Renal cortical epithelial cell (primary cell): ENCODE results near the gene PPP5C. TPM values are rescaled to one million over a fixed set of nuclear protein-coding genes. Genes with fewer than 3 reads are reported as not detected.
"Not testable (repeated sequence)": the region's sequence is repeated elsewhere in the genome, so short reads cannot be mapped to it uniquely, and the experiment has no call there.

Experiments
- DNase-seq: peaks from one replicate; pipeline ENCODE4 v3.0.0-alpha.2; 2011; ENCODE audit warnings: low read depth
- total RNA-seq: library from RNA; depleted of rRNA; stranded (reverse); fragments of >200 nt; gene quantifications from 2 replicates; pipeline ENCODE4 v1.2.3, GENCODE V29; 2014

PPP5C gene
- total RNA-seq, 1 donor from 2014 or later = 64.9 TPM

- DNase-seq = no peak
These were observed 38.7 kb downstream of the PPP5C start for GRCh38 chr19:46385636-46386035.

- no peak for DNase-seq
These were observed 39.3 kb downstream of the PPP5C start for GRCh38 chr19:46386151-46386550.

DNA sequence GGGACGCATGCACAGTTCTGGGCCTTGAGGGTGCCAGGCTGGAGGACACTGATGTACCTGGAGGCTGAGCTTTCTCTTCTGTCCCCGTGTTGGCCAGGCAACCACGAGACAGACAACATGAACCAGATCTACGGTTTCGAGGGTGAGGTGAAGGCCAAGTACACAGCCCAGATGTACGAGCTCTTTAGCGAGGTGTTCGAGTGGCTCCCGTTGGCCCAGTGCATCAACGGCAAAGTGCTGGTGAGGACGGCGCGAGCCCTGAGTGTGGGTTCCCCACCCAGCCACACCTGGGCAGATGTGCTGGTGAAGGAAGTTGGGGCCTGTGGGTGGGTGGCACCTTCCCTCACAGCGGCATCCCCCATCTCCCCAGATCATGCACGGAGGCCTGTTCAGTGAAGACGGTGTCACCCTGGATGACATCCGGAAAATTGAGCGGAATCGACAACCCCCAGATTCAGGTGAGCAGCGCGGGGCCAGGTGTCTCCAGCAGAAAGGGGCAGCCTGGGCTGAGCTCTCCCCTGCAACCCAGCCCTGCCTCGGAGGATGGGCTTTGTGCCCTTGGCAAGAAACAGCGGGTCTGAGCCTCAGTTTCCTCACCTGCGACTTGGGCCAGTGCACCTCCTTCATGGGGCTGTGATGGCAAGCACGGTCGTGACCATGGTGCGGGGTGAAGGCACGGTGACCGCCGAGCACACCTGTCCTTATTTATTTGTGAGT is 40.3 kb downstream of the PPP5C start:
- no peak for DNase-seq

- DNase-seq = no peak
These were observed 40.8 kb downstream of the PPP5C start for GRCh38 chr19:46387713-46388130.

- no peak for DNase-seq
These were observed 41.6 kb downstream of the PPP5C start for GRCh38 chr19:46388311-46389095.

DNA sequence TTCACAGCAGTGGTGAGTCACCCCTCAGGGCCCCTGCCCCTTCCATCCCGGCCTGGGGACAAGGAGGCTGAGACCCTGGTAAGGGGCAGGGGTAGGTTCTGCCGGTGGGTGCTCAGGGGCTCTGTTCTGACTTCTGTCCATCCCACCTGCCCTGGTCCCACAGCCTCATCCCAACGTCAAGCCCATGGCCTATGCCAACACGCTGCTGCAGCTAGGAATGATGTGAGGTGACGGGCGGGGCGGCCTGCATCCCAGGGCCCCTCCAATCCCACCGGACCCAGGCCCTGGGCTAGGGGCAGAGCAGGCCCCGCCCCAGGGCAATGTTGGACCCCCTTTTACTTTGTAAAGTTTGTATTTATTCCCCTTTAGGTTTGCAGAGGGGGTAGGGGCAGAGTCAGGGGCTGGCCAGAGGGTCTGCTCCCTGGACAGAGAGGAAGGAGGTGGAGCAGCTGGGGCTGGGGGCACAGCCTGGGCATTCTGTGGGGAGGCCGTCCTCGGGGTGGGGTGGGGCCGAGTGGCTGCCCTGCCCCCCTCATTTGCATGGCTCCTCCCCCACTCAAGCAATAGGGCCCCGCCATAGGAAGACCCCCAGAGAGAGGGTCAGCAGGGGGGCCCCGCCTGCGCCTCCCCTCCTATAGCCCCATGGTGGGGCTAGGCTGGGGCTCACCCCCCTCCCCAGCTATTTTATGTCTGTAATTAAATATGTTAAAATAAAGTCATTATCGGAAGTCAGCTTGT is 43.4 kb downstream of the PPP5C start:
- no peak for DNase-seq

GRCh38 chr19:46390866-46391265 is 44.0 kb downstream of the PPP5C start:
- DNase-seq = no peak

DNA sequence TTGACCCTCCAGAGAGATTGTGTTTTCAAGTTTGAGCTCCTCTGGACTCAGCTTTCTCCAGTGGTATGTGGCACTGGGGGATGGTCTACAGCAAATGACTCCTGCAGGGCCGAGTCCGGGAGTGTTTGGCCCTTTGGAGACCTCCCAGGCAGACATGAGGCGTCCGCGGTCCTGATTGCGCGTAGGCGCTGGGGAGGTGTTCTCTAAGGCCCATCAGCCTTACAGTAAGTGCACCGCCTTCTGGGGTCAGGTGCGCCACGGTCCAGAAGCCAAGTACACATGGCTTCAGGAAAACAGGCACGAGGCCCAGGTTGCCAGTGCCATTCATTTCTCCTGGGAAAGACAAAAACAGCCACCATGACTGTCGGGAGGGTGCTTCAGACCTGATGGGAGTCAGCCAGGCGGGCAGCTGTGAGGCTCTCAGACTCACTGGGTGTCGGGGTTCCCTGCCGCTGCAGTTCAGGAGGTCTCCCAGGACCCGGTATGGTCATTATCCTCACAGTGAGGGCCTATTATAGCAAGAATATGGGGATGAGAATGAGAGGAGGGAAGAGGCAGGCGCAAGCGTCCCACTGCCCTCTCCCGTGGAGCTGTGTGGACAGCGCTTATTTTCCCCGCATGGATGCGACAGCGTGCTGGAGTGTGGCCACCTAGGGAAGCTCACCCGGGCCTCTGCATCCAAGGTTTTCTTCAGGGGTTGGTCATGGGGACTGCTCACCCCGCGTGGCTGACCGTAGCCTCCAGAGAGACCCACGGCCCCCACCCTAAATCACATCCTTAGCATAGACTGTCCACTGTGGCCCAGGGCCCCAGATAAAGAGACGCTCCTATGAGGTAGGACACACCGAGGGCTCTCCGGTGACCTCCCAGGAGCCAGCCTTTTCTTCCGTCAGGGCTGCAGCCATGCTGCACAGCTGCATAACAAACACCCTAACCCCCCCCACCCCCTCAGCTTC is 44.7 kb downstream of the PPP5C start:
- no peak for DNase-seq

GRCh38 chr19:46392252-46392801 is 45.4 kb downstream of the PPP5C start:
- no peak for DNase-seq

DNA sequence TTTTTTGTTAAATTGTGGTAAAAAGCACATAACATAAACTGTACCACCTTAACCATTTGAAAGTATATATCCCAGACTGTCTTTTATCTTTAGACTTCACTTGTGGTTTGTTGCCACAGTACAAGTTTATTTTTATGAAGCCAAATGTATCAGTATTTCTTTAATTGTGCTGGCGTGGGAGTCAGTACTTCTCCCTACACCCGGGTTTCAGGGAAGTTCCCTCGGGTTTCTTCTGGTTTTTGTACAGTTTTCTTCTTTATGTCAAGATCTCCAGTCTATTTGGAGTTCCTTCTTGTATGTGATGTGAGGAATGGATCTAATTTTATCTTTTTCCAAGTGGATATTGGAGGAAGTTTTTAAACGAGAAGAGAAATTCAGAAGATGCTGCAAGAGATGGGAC is 46.0 kb downstream of the PPP5C start:
- DNase-seq = no peak

DNA sequence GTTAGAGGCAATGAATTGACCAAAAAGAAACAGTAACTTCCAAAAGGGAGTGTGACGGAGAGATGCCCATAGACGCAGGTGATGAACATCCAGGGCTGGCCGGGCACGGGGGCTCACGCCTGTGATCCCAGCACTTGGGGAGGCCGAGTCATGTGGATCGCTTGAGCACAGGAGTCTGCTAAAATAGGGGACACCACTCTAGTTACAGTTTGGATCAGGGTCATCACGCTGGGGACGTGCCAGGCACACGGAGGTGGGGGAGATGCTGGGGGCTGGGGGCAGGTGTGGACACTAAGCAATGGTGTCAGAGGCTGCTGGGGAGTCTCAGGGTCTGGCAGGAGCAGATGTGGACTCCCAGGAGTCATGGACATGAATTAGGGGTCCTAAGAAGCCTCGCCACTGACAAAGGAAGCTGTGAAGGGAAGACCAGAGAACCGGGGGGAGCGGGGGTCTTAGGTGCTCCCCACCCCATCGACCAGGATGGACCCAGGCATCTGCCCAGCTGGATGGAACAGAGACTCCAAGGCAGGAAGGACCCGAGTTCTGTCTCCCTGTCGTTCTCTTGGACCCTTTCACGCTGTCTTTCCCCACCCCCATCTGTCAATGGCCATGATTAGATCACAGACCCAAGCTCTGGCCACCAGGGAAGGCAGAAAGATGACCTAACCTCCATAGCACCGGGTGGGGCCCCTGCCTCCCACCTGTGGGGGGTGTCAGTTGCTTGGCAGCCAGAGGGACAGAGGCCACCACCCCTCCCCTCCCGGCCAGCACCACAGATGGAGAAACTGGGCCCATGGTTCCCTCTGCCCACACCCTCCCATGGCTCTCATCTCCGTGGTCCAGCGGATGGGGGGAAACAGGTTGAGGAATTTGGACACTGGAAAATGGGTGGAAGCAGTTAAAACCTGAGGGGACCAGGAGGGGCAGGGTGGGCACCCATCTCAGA is 46.8 kb downstream of the PPP5C start:
- DNase-seq = no peak

GRCh38 chr19:46394402-46394797 is 47.5 kb downstream of the PPP5C start:
- no peak for DNase-seq

DNA sequence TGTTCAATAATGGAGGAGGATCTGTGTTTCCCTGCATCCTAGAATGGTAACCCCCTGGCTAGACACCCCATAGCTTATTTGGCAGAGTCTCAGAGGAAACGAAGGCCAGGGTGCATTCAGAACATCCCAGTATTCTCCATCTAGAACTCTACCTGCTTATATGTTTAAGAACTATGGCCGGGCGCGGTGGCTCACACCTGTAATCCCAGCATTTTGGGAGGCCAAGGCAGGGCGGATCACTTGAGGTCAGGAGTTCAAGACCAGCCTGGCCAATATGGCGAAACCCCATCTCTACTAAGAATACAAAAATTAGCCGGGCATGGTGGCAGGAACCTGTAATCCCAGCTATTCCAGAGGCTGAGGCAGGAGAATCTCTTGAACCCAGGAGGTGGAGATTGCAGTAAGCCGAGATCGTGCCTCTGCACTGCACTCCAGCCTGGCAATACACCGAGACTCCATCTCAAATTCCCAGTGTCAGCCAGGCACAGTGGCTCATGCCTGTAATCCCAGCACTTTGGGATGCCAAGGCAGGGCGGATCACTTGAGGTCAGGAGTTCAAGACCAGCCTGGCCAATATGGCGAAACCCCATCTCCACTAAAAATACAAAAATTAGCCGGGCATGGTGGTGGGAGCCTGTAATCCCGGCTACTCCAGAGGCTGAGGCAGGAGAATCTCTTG is 51.1 kb downstream of the PPP5C start:
- DNase-seq = not testable (repeated sequence)

DNA sequence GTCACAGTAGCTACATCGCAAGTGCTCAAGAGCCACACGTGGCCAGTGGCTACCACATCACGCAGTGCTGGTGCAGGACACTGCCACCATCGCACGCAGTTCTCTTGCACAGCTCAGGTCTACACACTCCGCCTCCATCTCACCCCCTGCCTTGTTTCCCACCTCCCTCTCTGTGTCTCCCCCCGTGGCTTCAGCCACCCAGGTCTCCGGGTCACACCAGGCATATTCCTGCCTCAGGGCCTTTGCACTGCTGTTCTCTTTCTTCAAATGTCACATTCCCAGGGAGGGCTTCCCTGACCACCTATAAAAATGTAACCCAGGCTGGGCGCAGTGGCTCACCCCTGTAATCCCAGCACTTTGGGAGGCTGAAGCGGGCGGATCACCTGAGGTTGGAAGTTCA is 55.8 kb downstream of the PPP5C start:
- DNase-seq = no peak

GRCh38 chr19:46404055-46404752 is 57.3 kb downstream of the PPP5C start:
- DNase-seq = peak; percentile 46

DNA sequence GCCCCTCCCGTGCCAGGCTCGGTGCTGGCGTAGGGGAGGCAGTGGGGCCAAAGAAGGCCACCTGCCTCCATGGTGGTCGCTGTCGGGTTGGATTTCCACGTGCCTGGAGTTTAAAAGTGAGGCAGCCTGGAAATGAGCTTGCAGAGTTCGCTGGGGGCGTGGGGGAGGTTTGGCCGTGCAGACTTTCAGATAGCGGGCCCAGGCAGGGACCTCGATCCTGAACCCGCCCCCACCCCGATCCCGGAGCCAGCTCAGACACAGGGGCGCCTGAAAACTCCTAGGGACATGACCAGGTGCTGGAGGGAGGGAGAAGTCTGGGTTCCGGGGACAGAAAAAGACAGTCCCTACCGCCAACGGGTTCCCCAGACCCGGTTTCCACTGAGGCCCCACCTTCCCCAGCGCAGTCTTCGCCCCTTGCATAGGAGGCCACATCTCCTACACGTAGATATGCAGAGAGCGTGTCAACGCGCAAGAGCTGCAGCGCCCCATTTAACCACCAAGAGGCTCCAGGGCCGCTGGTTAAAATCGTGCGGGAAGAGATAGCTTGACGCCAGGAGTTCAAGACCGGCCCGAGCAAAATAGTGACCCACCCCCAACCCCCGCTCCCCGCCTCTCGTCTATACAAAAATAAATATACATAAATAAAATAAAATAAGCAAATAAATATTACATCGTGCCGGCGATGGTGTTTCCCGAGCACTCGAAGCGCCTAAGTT is 58.0 kb downstream of the PPP5C start:
- DNase-seq = no peak

DNA sequence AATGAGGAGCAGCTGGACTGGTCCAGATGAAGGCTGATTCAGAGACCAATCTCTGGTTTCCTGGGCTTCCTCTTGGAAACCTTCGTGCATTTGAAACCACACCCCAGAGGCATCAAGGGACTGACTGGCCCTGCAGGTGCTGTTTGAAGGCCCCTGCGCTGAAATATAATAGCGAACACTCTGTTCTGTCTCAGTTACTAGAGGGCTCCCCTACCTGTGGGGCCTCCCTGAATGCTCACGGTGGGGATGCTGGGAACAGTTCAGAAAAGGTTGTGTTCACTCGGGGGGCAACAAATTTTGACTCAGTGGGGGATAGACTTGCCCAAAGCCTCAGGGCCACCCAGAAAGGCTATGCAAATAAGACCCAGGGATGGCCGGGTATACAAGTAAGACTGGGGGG is 60.1 kb downstream of the PPP5C start:
- DNase-seq = no peak
